ENCODE data around the gene GJD3.

DNA sequence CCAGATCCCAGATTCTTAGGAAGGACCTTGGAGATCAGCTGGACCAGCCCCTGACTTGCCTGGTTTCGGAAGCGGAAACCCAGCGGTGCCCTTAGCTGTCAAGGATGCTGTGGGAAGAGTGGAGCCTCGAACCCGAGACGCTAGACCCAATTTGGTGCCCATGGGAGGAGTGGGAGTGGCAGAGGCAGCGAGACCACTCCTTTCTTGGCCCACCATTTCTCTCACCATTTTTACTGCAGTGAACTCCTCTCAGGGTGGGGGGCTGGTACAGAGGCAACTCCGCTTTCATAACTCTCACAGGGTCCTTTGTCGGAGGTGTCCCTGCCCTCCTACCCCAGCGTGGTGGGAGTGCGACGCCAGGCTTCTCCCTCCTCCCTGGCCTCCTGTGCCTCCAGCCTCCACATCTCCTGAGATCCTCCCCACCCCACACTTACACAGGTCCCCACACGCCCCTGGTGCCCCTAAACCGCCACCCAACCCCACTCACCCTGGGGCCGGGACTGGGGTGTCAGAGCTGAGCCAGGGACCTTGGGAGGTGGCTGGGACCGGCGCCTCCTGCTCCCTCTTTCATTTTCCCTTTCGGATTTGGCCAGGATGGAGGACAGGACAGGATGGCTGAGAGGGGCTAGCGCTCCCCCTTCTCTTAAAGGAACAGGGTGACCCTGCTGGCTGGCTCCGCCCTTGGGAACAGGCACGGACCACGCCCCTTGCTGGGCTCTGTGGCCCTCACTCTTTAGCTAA lies at the start of gene GJD3:
- TF ChIP-seq, protein P1, sequence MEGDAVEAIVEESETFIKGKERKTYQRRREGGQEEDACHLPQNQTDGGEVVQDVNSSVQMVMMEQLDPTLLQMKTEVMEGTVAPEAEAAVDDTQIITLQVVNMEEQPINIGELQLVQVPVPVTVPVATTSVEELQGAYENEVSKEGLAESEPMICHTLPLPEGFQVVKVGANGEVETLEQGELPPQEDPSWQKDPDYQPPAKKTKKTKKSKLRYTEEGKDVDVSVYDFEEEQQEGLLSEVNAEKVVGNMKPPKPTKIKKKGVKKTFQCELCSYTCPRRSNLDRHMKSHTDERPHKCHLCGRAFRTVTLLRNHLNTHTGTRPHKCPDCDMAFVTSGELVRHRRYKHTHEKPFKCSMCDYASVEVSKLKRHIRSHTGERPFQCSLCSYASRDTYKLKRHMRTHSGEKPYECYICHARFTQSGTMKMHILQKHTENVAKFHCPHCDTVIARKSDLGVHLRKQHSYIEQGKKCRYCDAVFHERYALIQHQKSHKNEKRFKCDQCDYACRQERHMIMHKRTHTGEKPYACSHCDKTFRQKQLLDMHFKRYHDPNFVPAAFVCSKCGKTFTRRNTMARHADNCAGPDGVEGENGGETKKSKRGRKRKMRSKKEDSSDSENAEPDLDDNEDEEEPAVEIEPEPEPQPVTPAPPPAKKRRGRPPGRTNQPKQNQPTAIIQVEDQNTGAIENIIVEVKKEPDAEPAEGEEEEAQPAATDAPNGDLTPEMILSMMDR (IDR thresholded peaks at IDR 0.05): no peak
- TF ChIP-seq POLR2A (IDR thresholded peaks at IDR 0.05) (no peak), EP300 (IDR thresholded peaks at IDR 0.05) (no peak)

All from tibial nerve (tissue), 4 donors.